ENCODE results near the gene SORCS2.

SORCS2 gene

GRCh38 chr4:7322166-7322991 lies 130.0 kb downstream of the SORCS2 start:
- FAIRE-seq = no peak
- no peak for DNase-seq (ENCODE audit: low spot score)

GRCh38 chr4:7323461-7323871 lies 131.1 kb downstream of the SORCS2 start:
- DNase-seq (ENCODE audit: low spot score) (no peak), FAIRE-seq (no peak)

GRCh38 chr4:7323872-7324650 lies 131.7 kb downstream of the SORCS2 start:
- FAIRE-seq (no peak), DNase-seq (ENCODE audit: low spot score) (no peak)

GRCh38 chr4:7324651-7325121 lies 132.3 kb downstream of the SORCS2 start:
- DNase-seq (ENCODE audit: low spot score) (no peak), FAIRE-seq (no peak)

GRCh38 chr4:7325541-7325940 lies 133.2 kb downstream of the SORCS2 start:
- no peak for DNase-seq (ENCODE audit: low spot score)

GRCh38 chr4:7326306-7326692 lies 134.0 kb downstream of the SORCS2 start:
- FAIRE-seq = no peak
- DNase-seq (ENCODE audit: low spot score) = no peak

More at GRCh38 chr4:7325541-7325940, 133.2 kb downstream of the SORCS2 start:
- FAIRE-seq = no peak

GRCh38 chr4:7326693-7327340 lies 134.5 kb downstream of the SORCS2 start:
- no peak for FAIRE-seq
- no peak for DNase-seq (ENCODE audit: low spot score)

GRCh38 chr4:7327341-7327885 lies 135.1 kb downstream of the SORCS2 start:
- DNase-seq (ENCODE audit: low spot score) (no peak), FAIRE-seq (no peak)

GRCh38 chr4:7328162-7328912 lies 136.0 kb downstream of the SORCS2 start:
- FAIRE-seq = no peak

GRCh38 chr4:7328913-7329638 lies 136.7 kb downstream of the SORCS2 start:
- FAIRE-seq (no peak), DNase-seq (ENCODE audit: low spot score) (peak; percentile 87)

More at GRCh38 chr4:7328162-7328912, 136.0 kb downstream of the SORCS2 start:
- DNase-seq (ENCODE audit: low spot score) = no peak

GRCh38 chr4:7330031-7330596 lies 137.8 kb downstream of the SORCS2 start:
- no peak for FAIRE-seq
- no peak for DNase-seq (ENCODE audit: low spot score)

- DNase-seq (ENCODE audit: low spot score) (no peak), FAIRE-seq (no peak)
Observed at GRCh38 chr4:7330811-7331681, 138.7 kb downstream of the SORCS2 start.

GRCh38 chr4:7331682-7332000 lies 139.3 kb downstream of the SORCS2 start:
- DNase-seq (ENCODE audit: low spot score) (no peak), FAIRE-seq (no peak)

GRCh38 chr4:7332216-7333023 lies 140.1 kb downstream of the SORCS2 start:
- DNase-seq (ENCODE audit: low spot score) = peak; percentile 75
- FAIRE-seq = no peak

GRCh38 chr4:7333024-7333780 lies 140.9 kb downstream of the SORCS2 start:
- DNase-seq (ENCODE audit: low spot score) = no peak
- FAIRE-seq = no peak

GRCh38 chr4:7333801-7334421 lies 141.6 kb downstream of the SORCS2 start:
- DNase-seq (ENCODE audit: low spot score) = no peak
- no peak for FAIRE-seq
